A673 (cell line): ENCODE measurements around the gene CNRIP1. TPM values are rescaled to one million over a fixed set of nuclear protein-coding genes. Genes with fewer than 3 reads are reported as not detected.

Experiments used
- BruUV-seq: library from RNA; stranded (reverse); fragments of 400-500 nt; replicated peaks from 2 replicates; lab custom pipeline; 2021; lab: Mats Ljungman, UMichigan
- CTCF ChIA-PET: fragments of 300-600 bp; sonication (Branson Sonifier 250); formaldehyde crosslinking; loops from one replicate; lab custom pipeline; 2022; ENCODE audit warnings: antibody characterized with exemption; lab: Charles Lee
- POLR2A ChIA-PET: fragments of 300-600 bp; sonication (Branson Sonifier 250); formaldehyde crosslinking; loops from one replicate; lab custom pipeline; 2022; ENCODE audit warnings: antibody characterized with exemption; ENCODE audit not compliant: low non-redundant PET; lab: Charles Lee
- DNase-seq: peaks from one replicate; pipeline ENCODE4 v3.0.0-alpha.2; 2015; ENCODE audit warnings: low spot score
- H3K27ac ChIP-seq: fragments of 200-600 bp; sonication (generic); 2 replicates; pipeline ENCODE4 v1.5.1; 2016; ENCODE audit warnings: mixed run types, low read depth, mild to moderate bottlenecking, mixed read lengths, antibody characterized with exemption, low read length; ENCODE audit not compliant: poor library complexity, severe bottlenecking
- H3K27me3 ChIP-seq: fragments of 200-600 bp; sonication (generic); replicated peaks from 2 replicates; pipeline ENCODE4 v1.6.1; 2017; ENCODE audit warnings: mixed run types, low read depth, mild to moderate bottlenecking, mixed read lengths, antibody characterized with exemption, low read length; ENCODE audit not compliant: insufficient read depth, poor library complexity
- H3K36me3 ChIP-seq: fragments of 200-600 bp; sonication (generic); 2 replicates; pipeline ENCODE4 v1.6.1; 2016; ENCODE audit warnings: mixed run types, mild to moderate bottlenecking, mixed read lengths, antibody characterized with exemption, low read length; ENCODE audit not compliant: insufficient read depth, poor library complexity, severe bottlenecking
- H3K4me1 ChIP-seq: fragments of 200-600 bp; sonication (generic); 2 replicates; pipeline ENCODE4 v1.6.1; 2017; ENCODE audit warnings: mixed run types, mild to moderate bottlenecking, mixed read lengths, antibody characterized with exemption, low read length; ENCODE audit not compliant: insufficient read depth, poor library complexity, severe bottlenecking
- H3K4me3 ChIP-seq: fragments of 200-600 bp; sonication (generic); 2 replicates; pipeline ENCODE4 v1.5.1; 2016; ENCODE audit warnings: low read depth, mixed run types, mild to moderate bottlenecking, mixed read lengths, low read length; ENCODE audit not compliant: poor library complexity, severe bottlenecking
- H3K9me3 ChIP-seq: fragments of 200-600 bp; sonication (generic); 2 replicates; pipeline ENCODE4 v1.6.1; 2016; ENCODE audit warnings: mixed run types, low read depth, mild to moderate bottlenecking, mixed read lengths, antibody characterized with exemption, low read length; ENCODE audit not compliant: poor library complexity, severe bottlenecking
- CTCF ChIP-seq: fragments of 300-800, 200-600 bp; sonication (generic); conservative IDR thresholded peaks from 2 replicates; pipeline ENCODE4 v1.5.1; 2017; ENCODE audit warnings: low read depth, mild to moderate bottlenecking, antibody characterized with exemption, low read length, moderate library complexity, mixed read lengths
- EZH2 ChIP-seq: fragments of 200-600 bp; sonication (generic); IDR thresholded peaks from 2 replicates; pipeline ENCODE4 v1.6.1; 2017; ENCODE audit warnings: borderline replicate concordance, low read depth, mild to moderate bottlenecking, mixed read lengths, antibody characterized with exemption, low read length; ENCODE audit not compliant: poor library complexity, severe bottlenecking
- intact Hi-C: fragments of 100-400 bp; cut with micrococcal nuclease; formaldehyde crosslinking; loops from one replicate; pipeline ENCODE4 v1.10.0; 2022; ENCODE audit not compliant: unreplicated experiment
- total RNA-seq: library from RNA; stranded (reverse); gene quantifications from 2 replicates; pipeline ENCODE4 v1.2.3, GENCODE V29; 2021

Gene CNRIP1
- total RNA-seq, 1 experiment from 2014 or later: 18.4 TPM

DNA sequence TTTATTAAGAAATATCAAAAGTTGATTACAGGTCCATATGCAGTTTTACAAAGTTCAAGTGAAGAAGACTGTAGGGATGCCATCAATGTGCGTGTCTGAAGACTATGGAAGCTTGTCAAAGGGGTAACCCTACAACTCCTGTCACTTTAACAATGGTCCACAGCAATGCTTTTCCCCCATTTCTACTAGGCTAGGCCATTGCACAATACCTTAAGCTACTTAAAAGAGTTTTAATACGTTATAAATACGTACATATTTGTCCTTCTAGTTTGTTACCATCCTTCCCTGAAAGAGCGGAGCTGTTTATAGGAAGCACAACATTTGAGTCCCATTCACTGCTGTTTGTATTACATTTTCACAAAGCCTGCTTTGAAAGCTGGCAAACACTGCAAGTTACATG, 26.7 kb downstream of the CNRIP1 start:
- no peak for TF ChIP-seq CTCF
- TF ChIP-seq EZH2: no peak
- no peak for DNase-seq
- no peaks in the 10 kb centered on the region for H3K36me3 ChIP-seq
- intact Hi-C loops: no loop called here
- ChIA-PET POLR2A (no interaction called here), CTCF (no interaction called here)
- peaks cover 14% of the 10 kb centered on the region for H3K4me1 ChIP-seq
- H3K27ac ChIP-seq: no peak overlapping the region
- H3K27me3 ChIP-seq: no peaks in the 10 kb centered on the region
- no peak overlapping the region for H3K4me3 ChIP-seq
- TSS peak; percentile 66 for BruUV-seq
- H3K9me3 ChIP-seq: no peaks in the 10 kb centered on the region

- TF ChIP-seq EZH2 (no peak), CTCF (peak; percentile 70)
- no TSS peak for BruUV-seq
- Histone ChIP-seq H3K4me3 (no peak overlapping the region), H3K27me3 (no peaks in the 10 kb centered on the region), H3K9me3 (no peaks in the 10 kb centered on the region), H3K4me1 (peaks cover 19% of the 10 kb centered on the region), H3K27ac (no peak overlapping the region), H3K36me3 (no peaks in the 10 kb centered on the region)
- POLR2A ChIA-PET: no interaction called here
- DNase-seq: peak; percentile 30
- CTCF ChIA-PET: interaction anchor here (0.6 to 1.3 kb wide), 2 partner anchors 106 to 170 kb away, joined by 4 to 6 read pairs; no protein-coding TSS in a partner anchor
- intact Hi-C loops: no loop called here
These were observed 27.5 kb downstream of the CNRIP1 start for GRCh38 chr2:68292108-68292710.

DNA sequence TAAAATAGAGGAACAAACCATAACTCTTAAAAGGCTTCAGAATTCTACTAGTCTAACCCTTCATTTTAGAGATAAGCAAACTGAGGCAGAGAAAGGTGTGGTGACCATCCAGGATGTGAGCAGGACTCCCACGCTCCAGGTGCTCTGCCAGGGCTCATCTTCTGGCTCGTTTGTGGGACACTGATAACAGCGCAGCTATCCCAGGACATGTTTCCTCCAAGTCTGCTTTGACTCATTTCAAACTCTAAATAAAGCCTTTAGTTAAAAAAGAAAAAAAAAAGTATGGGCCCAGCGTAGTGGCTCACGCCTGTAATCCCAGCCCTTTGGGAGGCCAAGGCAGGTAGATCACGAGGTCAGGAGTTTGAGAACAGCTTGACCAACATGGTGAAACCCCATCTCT, 28.4 kb downstream of the CNRIP1 start:
- no peak for DNase-seq
- ChIA-PET POLR2A (no interaction called here), CTCF (interaction anchor here (0.7 to 1.3 kb wide), 2 partner anchors 15 to 169 kb away, joined by 3 to 6 read pairs; no protein-coding TSS in a partner anchor)
- Histone ChIP-seq H3K27ac (no peak overlapping the region), H3K4me1 (peaks cover 19% of the 10 kb centered on the region), H3K36me3 (no peaks in the 10 kb centered on the region), H3K27me3 (no peaks in the 10 kb centered on the region), H3K4me3 (no peak overlapping the region), H3K9me3 (no peaks in the 10 kb centered on the region)
- BruUV-seq: no TSS peak
- TF ChIP-seq CTCF: no peak
- TF ChIP-seq EZH2: no peak
- intact Hi-C loops: no loop called here
